Left ventricle myocardium inferior (tissue), 1 donor: ENCODE data around the gene GABRR1. TPM values are rescaled to one million over a fixed set of nuclear protein-coding genes. Genes with fewer than 3 reads are reported as not detected.

Source experiments
- DNase-seq: peaks from one replicate; pipeline ENCODE4 v3.0.0-alpha.2; 2020
- H3K27ac ChIP-seq: fragments of 200-600 bp; replicated peaks from 2 replicates; pipeline ENCODE4 v1.8.0; 2021
- H3K27me3 ChIP-seq: fragments of 200-600 bp; 2 replicates; pipeline ENCODE4 v1.8.0; 2021; ENCODE audit warnings: low read depth
- H3K36me3 ChIP-seq: fragments of 200-600 bp; 2 replicates; pipeline ENCODE4 v1.8.0; 2021
- H3K4me1 ChIP-seq: fragments of 200-600 bp; 2 replicates; pipeline ENCODE4 v1.8.0; 2021
- H3K4me3 ChIP-seq: fragments of 200-600 bp; 2 replicates; pipeline ENCODE4 v1.8.0; 2021; ENCODE audit warnings: mild to moderate bottlenecking, moderate library complexity
- H3K9me3 ChIP-seq: fragments of 200-600 bp; replicated peaks from 2 replicates; pipeline ENCODE4 v1.8.0; 2021
- CTCF ChIP-seq: fragments of 200-600 bp; IDR thresholded peaks from 2 replicates; pipeline ENCODE4 v1.8.0; 2021; ENCODE audit warnings: antibody characterized with exemption, mild to moderate bottlenecking, borderline replicate concordance
- intact Hi-C: fragments of 100-400 bp; cut with micrococcal nuclease; formaldehyde crosslinking; loops from one replicate; pipeline ENCODE4 v1.11.0; 2022
- total RNA-seq: library from RNA; stranded (reverse); fragmentation: NEBNext Ultra II Directional; extraction: Animal tissue kit (Norgen Biotek cat#: 25700); gene quantifications from one replicate; pipeline ENCODE4 v1.2.1, GENCODE V29; 2021
- donor health status: DM: no; HTN: yes; CAD: no; lungs with severe emphysema.

Gene GABRR1
- total RNA-seq, 1 donor from 2014 or later, result not detected

DNA sequence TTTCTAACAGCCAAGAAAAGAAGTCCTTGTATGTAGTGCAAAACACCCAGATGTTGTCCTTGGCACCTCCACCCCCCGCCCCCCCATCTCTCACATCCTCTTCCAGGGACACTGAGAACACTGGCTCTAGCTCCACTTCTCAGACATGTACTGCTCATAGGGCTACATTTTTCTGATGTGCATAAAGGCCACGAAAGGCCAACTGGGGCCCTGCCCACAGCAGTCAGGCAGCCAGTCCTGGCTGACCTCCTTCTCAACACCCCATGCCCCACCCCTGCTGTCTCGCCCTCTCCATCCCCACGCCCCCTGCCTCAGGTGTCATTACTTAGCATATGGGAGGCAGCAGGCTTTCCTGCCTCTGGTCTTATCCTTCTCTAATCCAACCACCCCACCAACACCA is 11.3 kb downstream of the GABRR1 start:
- no peaks in the 10 kb centered on the region for H3K36me3 ChIP-seq
- no peaks in the 10 kb centered on the region for H3K9me3 ChIP-seq
- H3K27me3 ChIP-seq, result no peaks in the 10 kb centered on the region
- DNase-seq, result no peak
- no peak overlapping the region for H3K4me3 ChIP-seq
- no peak for TF ChIP-seq CTCF
- no peaks in the 10 kb centered on the region for H3K4me1 ChIP-seq
- intact Hi-C loops, result no loop called here
- H3K27ac ChIP-seq, result no peak overlapping the region

GRCh38 chr6:89204096-89204495 is 13.1 kb downstream of the GABRR1 start:
- Histone ChIP-seq H3K27me3 (no peaks in the 10 kb centered on the region), H3K4me1 (no peaks in the 10 kb centered on the region), H3K27ac (no peak overlapping the region), H3K4me3 (no peak overlapping the region), H3K9me3 (no peaks in the 10 kb centered on the region), H3K36me3 (no peaks in the 10 kb centered on the region)
- intact Hi-C loops, result no loop called here
- TF ChIP-seq CTCF, result no peak
- no peak for DNase-seq

GRCh38 chr6:89200706-89201215 is 16.4 kb downstream of the GABRR1 start:
- Histone ChIP-seq H3K9me3 (peaks cover 4% of the 10 kb centered on the region), H3K27ac (no peak overlapping the region), H3K4me3 (no peak overlapping the region), H3K4me1 (no peaks in the 10 kb centered on the region), H3K36me3 (no peaks in the 10 kb centered on the region), H3K27me3 (no peaks in the 10 kb centered on the region)
- DNase-seq, result no peak
- no peak for TF ChIP-seq CTCF
- intact Hi-C loops, result no loop called here

- Histone ChIP-seq H3K9me3 (peaks cover 16% of the 10 kb centered on the region), H3K27me3 (no peaks in the 10 kb centered on the region), H3K36me3 (no peaks in the 10 kb centered on the region), H3K27ac (no peak overlapping the region), H3K4me3 (no peak overlapping the region), H3K4me1 (no peaks in the 10 kb centered on the region)
- TF ChIP-seq CTCF, result no peak
- intact Hi-C loops, result no loop called here
- no peak for DNase-seq
Observed at GRCh38 chr6:89199579-89199978, 17.6 kb downstream of the GABRR1 start.

DNA sequence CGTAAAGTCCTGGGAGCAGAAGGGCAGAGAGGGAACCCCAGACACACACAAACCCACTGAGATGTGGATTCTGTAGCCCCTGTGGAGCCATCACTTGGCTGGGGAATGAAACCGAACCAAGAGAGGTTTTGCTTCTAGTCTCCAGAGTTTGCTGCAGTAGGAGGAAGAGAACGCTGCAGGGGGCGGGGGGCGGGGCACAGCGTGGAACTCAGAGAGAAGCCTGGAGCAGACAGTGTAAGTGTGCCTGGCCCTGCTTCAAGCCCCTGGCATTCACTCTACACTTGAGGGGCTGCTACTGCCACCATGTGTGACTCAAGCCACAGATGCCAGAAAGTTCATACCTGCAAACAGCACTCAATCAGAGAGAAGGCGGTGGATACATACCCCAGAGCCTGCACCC is 18.9 kb downstream of the GABRR1 start:
- intact Hi-C loops, result no loop called here
- DNase-seq, result no peak
- H3K9me3 ChIP-seq, result peaks cover 27% of the 10 kb centered on the region
- H3K4me1 ChIP-seq, result no peaks in the 10 kb centered on the region
- H3K27me3 ChIP-seq, result no peaks in the 10 kb centered on the region
- H3K4me3 ChIP-seq, result no peak overlapping the region
- no peak for TF ChIP-seq CTCF
- H3K27ac ChIP-seq, result no peak overlapping the region
- no peaks in the 10 kb centered on the region for H3K36me3 ChIP-seq

DNA sequence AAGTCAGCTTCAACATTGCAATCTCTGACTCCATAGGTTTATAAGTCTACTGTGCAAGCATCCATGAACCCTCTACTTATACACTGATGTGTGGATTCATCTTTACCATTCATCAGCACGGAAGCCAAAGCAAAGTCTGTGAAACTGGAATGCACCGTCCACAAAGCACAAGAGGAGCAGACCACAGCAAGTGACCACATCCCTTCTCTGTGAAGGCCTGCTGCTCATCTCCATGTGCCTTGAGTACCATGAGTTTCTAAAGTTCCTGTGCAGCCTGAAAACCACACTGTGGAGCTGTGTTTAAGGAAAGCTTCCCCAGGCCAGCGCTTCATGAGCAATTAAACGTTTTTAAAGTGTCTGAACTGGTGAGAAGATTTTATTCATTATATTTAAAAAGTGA is 20.0 kb downstream of the GABRR1 start:
- Histone ChIP-seq H3K27me3 (no peaks in the 10 kb centered on the region), H3K27ac (no peak overlapping the region), H3K4me3 (no peak overlapping the region), H3K4me1 (no peaks in the 10 kb centered on the region), H3K9me3 (peaks cover 27% of the 10 kb centered on the region), H3K36me3 (no peaks in the 10 kb centered on the region)
- DNase-seq, result no peak
- TF ChIP-seq CTCF, result no peak
- intact Hi-C loops, result no loop called here
